Osteocyte (in vitro differentiated cells): Measurements from ENCODE around the gene VPS25. TPM values are rescaled to one million over a fixed set of nuclear protein-coding genes. Genes with fewer than 3 reads are reported as not detected.
"Not testable (repeated sequence)": the region's sequence is repeated elsewhere in the genome, so short reads cannot be mapped to it uniquely, and the experiment has no call there.

Source experiments
- DNase-seq: peaks from one replicate; pipeline ENCODE4 v3.0.0; 2021; ENCODE audit warnings: mixed read lengths; ENCODE audit not compliant: unreplicated experiment; ENCODE audit errors: extremely low spot score
- H3K27ac Mint-ChIP-seq: one replicate; pipeline ENCODE4 v1.8.0; 2021; ENCODE audit warnings: mild to moderate bottlenecking, mixed read lengths; ENCODE audit not compliant: unreplicated experiment
- H3K27me3 Mint-ChIP-seq: one replicate; pipeline ENCODE4 v1.8.0; 2021; ENCODE audit warnings: mixed read lengths; ENCODE audit not compliant: unreplicated experiment
- H3K36me3 Mint-ChIP-seq: one replicate; pipeline ENCODE4 v1.8.0; 2021; ENCODE audit warnings: mixed read lengths; ENCODE audit not compliant: unreplicated experiment
- H3K4me1 Mint-ChIP-seq: one replicate; pipeline ENCODE4 v1.8.0; 2021; ENCODE audit warnings: mixed read lengths; ENCODE audit not compliant: unreplicated experiment
- H3K4me3 Mint-ChIP-seq: one replicate; pipeline ENCODE4 v1.8.0; 2021; ENCODE audit warnings: mild to moderate bottlenecking, moderate library complexity, mixed read lengths; ENCODE audit not compliant: unreplicated experiment
- H3K9me3 Mint-ChIP-seq: one replicate; pipeline ENCODE4 v1.8.0; 2021; ENCODE audit warnings: mixed read lengths; ENCODE audit not compliant: unreplicated experiment
- total RNA-seq: library from RNA; stranded (reverse); gene quantifications from 2 replicates; pipeline ENCODE4 v1.2.1, GENCODE V29; 2021
- TF ChIP-seq, protein P1 (sequence below): fragments of 200-600 bp; sonication (generic); IDR thresholded peaks from 2 replicates; pipeline ENCODE4 v1.5.0; 2021; ENCODE audit warnings: antibody characterized with exemption, mild to moderate bottlenecking, moderate library complexity

The VPS25 gene
- total RNA-seq, 1 donor from 2014 or later: 63.9 TPM

DNA sequence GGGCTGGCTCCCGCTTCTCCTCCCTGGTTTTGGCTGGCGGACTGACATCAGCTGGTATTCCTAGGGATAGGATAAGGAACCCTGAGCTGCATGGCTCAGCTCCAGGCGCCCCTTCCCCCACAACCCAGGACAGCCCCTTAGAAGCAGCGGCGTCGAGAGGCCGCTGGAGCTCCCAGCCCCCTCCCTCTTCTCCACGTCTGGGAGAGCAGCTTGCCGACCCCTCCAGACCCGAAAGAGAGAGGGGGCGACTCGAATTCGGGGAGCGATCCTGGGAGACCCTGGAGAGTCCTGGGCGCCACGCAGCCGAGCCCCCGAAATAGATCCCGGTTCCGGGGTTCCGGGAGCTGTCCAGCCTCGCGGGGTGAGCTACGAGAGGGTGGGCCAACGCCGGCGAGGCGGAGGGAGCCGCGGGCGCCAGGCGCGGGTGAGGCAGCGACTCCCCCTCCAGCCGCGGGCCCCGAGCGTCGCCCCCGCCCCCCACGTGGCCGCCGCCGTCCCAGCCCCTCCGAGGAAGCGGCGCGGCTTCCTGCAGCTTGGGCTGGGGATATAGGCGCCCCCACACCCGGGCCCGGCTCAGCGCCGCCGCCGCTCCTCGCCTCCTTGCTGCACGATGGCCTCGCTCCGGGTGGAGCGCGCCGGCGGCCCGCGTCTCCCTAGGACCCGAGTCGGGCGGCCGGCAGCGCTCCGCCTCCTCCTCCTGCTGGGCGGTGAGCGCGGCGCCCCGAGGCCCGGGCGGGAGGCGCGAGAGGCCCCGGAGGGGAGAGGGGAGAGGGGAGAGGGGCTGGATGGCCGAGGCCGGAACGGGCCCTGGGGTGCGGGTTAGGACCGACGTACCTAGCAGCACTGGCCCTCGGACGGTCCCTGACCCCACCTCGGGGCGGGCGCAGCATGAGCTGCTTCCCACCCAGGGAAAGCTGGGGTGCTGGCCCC, 12.3 kb upstream of the VPS25 start, which contains the start of gene RAMP2:
RAMP2 (plus strand) TSS at position 576 of the 930 bp plus-strand sequence; CDS start at position 611, 35 bp downstream.
- Mint-ChIP-seq H3K4me3 (peak within 1 kb of the TSS; percentile 63), H3K36me3 (no peaks in the 10 kb centered on the region), H3K27me3 (peaks cover 32% of the 10 kb centered on the region), H3K27ac (no peak within 1 kb of the TSS), H3K9me3 (no peaks in the 10 kb centered on the region), H3K4me1 (peaks cover 7% of the 10 kb centered on the region)
- TF ChIP-seq, protein P1, sequence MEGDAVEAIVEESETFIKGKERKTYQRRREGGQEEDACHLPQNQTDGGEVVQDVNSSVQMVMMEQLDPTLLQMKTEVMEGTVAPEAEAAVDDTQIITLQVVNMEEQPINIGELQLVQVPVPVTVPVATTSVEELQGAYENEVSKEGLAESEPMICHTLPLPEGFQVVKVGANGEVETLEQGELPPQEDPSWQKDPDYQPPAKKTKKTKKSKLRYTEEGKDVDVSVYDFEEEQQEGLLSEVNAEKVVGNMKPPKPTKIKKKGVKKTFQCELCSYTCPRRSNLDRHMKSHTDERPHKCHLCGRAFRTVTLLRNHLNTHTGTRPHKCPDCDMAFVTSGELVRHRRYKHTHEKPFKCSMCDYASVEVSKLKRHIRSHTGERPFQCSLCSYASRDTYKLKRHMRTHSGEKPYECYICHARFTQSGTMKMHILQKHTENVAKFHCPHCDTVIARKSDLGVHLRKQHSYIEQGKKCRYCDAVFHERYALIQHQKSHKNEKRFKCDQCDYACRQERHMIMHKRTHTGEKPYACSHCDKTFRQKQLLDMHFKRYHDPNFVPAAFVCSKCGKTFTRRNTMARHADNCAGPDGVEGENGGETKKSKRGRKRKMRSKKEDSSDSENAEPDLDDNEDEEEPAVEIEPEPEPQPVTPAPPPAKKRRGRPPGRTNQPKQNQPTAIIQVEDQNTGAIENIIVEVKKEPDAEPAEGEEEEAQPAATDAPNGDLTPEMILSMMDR: no peak
- DNase-seq: peak; percentile 86

DNA sequence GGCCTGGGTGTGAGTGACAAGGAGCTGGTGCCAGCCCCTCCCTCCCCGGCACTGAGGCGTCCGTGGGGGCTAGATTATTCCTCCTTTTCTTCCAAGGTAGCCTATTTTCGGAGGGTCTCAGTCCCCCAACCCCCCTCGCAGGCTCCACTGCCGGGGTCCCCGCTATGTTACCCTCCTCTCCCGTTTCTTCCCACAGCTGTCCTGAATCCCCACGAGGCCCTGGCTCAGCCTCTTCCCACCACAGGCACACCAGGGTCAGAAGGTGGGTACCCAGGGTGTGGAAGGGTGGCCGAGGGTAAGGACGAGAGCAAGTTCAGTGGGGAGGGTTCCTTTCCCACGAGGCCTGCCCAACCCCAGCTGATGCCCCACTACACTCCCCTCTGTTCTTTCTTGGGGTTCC, 11.6 kb upstream of the VPS25 start:
- no peak overlapping the region for H3K27ac Mint-ChIP-seq
- no peaks in the 10 kb centered on the region for H3K9me3 Mint-ChIP-seq
- DNase-seq: no peak
- H3K36me3 Mint-ChIP-seq: no peaks in the 10 kb centered on the region
- H3K4me3 Mint-ChIP-seq: peak overlapping the region; percentile 47
- H3K27me3 Mint-ChIP-seq: peaks cover 28% of the 10 kb centered on the region
- H3K4me1 Mint-ChIP-seq: peaks cover 7% of the 10 kb centered on the region
- TF ChIP-seq, protein P1: no peak

GRCh38 chr17:42766124-42766523, 7.1 kb upstream of the VPS25 start:
- no peaks in the 10 kb centered on the region for H3K9me3 Mint-ChIP-seq
- H3K4me3 Mint-ChIP-seq: no peak overlapping the region
- H3K27ac Mint-ChIP-seq: no peak overlapping the region
- peaks cover 5% of the 10 kb centered on the region for H3K27me3 Mint-ChIP-seq
- DNase-seq: no peak
- peaks cover 7% of the 10 kb centered on the region for H3K4me1 Mint-ChIP-seq
- TF ChIP-seq, protein P1: no peak
- no peaks in the 10 kb centered on the region for H3K36me3 Mint-ChIP-seq

DNA sequence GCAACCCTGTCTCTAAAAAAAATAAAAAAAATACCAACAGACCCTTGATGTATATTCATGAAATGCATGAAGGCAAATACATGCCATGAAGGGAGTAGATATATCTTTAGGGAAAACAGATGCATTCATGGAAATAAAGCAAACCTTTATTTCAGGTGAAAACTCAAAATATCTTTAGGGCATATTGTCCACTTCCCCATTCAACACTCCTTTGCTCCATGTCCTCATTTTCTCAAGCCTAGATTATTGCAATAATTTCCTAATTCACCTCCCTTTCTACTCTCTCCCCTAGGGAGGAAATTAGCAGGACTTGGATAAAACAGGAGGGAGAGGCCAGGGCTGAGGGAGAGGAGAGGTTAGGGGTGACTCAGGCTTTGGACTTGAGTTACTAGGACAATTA, 5.7 kb upstream of the VPS25 start:
- H3K27me3 Mint-ChIP-seq: peaks cover 5% of the 10 kb centered on the region
- no peak overlapping the region for H3K27ac Mint-ChIP-seq
- H3K9me3 Mint-ChIP-seq: no peaks in the 10 kb centered on the region
- H3K4me3 Mint-ChIP-seq: no peak overlapping the region
- DNase-seq: no peak
- H3K36me3 Mint-ChIP-seq: no peaks in the 10 kb centered on the region
- TF ChIP-seq, protein P1: no peak
- peaks cover 8% of the 10 kb centered on the region for H3K4me1 Mint-ChIP-seq

GRCh38 chr17:42768006-42768405, 5.2 kb upstream of the VPS25 start:
- H3K36me3 Mint-ChIP-seq, H3K4me3 Mint-ChIP-seq, H3K9me3 Mint-ChIP-seq, H3K27ac Mint-ChIP-seq, DNase-seq, H3K27me3 Mint-ChIP-seq: not testable (repeated sequence)
- H3K4me1 Mint-ChIP-seq: peaks cover 10% of the 10 kb centered on the region

DNA sequence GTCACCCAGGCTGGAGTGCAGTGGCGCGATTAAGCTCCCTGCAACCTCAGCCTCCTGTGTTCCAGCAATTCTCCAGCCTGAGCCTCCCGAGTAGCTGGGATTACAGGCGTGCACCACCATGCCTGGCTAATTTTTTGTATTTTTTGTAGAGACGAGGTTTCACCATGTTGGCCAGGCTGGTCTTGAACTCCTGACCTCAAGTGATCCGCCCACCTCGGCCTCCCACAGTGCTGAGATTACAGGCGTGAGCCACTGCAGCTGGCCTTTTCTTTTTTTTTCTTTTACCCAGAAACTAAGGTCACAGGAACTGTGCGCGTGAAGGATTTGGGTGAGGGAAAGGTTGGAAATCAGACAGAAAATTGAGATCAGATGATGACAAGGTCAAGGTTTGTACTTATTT, 3.3 kb upstream of the VPS25 start:
- H3K27me3 Mint-ChIP-seq, H3K4me3 Mint-ChIP-seq, DNase-seq, H3K27ac Mint-ChIP-seq, H3K9me3 Mint-ChIP-seq, H3K36me3 Mint-ChIP-seq: not testable (repeated sequence)
- H3K4me1 Mint-ChIP-seq: peaks cover 20% of the 10 kb centered on the region
